ENCODE measurements around the gene BANP. TPM values are rescaled to one million over a fixed set of nuclear protein-coding genes. Genes with fewer than 3 reads are reported as not detected.
"Not testable (repeated sequence)": the region's sequence is repeated elsewhere in the genome, so short reads cannot be mapped to it uniquely, and the experiment has no call there.

BANP gene
- total and polyA plus RNA-seq, 2 experiments from 2014 or later = 22.8 to 23.8 TPM

GRCh38 chr16:87974178-87974577 lies 22.9 kb downstream of the BANP start:
- H3K36me3 ChIP-seq (replicated peaks; ENCODE audit: insufficient read depth, low read depth) = no peaks in the 10 kb centered on the region
- no peak overlapping the region for H3K27ac ChIP-seq
- no peak overlapping the region for H3K4me3 ChIP-seq
- WGBS (ENCODE audit: low lambda C conversion rate, missing lambda C conversion rate) = 86% methylated on average over 9 of the region's 9 CpGs
- TF ChIP-seq, protein P1, sequence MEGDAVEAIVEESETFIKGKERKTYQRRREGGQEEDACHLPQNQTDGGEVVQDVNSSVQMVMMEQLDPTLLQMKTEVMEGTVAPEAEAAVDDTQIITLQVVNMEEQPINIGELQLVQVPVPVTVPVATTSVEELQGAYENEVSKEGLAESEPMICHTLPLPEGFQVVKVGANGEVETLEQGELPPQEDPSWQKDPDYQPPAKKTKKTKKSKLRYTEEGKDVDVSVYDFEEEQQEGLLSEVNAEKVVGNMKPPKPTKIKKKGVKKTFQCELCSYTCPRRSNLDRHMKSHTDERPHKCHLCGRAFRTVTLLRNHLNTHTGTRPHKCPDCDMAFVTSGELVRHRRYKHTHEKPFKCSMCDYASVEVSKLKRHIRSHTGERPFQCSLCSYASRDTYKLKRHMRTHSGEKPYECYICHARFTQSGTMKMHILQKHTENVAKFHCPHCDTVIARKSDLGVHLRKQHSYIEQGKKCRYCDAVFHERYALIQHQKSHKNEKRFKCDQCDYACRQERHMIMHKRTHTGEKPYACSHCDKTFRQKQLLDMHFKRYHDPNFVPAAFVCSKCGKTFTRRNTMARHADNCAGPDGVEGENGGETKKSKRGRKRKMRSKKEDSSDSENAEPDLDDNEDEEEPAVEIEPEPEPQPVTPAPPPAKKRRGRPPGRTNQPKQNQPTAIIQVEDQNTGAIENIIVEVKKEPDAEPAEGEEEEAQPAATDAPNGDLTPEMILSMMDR (IDR thresholded peaks at IDR 0.05; ENCODE audit: poor library complexity) = no peak
- TF ChIP-seq EZH2 (IDR thresholded peaks at IDR 0.05; ENCODE audit: borderline replicate concordance) (no peak), EZH2phosphoT487 (IDR thresholded peaks at IDR 0.05; ENCODE audit: low read depth, severe bottlenecking, unreplicated experiment) (no peak)
- no peaks in the 10 kb centered on the region for H3K4me1 ChIP-seq (ENCODE audit: insufficient read depth)
- H2AFZ ChIP-seq = no peak overlapping the region
- H4K20me1 ChIP-seq (ENCODE audit: insufficient read depth, poor library complexity, severe bottlenecking) = no peaks in the 10 kb centered on the region
- H3K27me3 ChIP-seq = no peaks in the 10 kb centered on the region
- no peak for DNase-seq (ENCODE audit: low spot score)
- H3K9me2 ChIP-seq (replicated peaks; ENCODE audit: insufficient read depth) = no peaks in the 10 kb centered on the region
- H3K4me2 ChIP-seq = no peak overlapping the region
- peaks cover 54% of the 10 kb centered on the region for H3K79me2 ChIP-seq
- H3K9me3 ChIP-seq (ENCODE audit: low read depth) = peaks cover 11% of the 10 kb centered on the region

- Histone ChIP-seq H3K27me3 (no peaks in the 10 kb centered on the region), H2AFZ (no peak overlapping the region), H3K4me2 (no peak overlapping the region), H3K9me2 (replicated peaks; ENCODE audit: insufficient read depth) (no peaks in the 10 kb centered on the region), H3K36me3 (replicated peaks; ENCODE audit: insufficient read depth, low read depth) (no peaks in the 10 kb centered on the region), H3K9me3 (ENCODE audit: low read depth) (peaks cover 10% of the 10 kb centered on the region), H3K4me1 (ENCODE audit: insufficient read depth) (no peaks in the 10 kb centered on the region), H3K79me2 (peaks cover 37% of the 10 kb centered on the region), H4K20me1 (ENCODE audit: insufficient read depth, poor library complexity, severe bottlenecking) (no peaks in the 10 kb centered on the region), H3K4me3 (no peak overlapping the region), H3K27ac (no peak overlapping the region)
- no peak for DNase-seq (ENCODE audit: low spot score)
- WGBS (ENCODE audit: low lambda C conversion rate, missing lambda C conversion rate) = 84% methylated on average over 3 of the region's 3 CpGs
- TF ChIP-seq, protein P1 (IDR thresholded peaks at IDR 0.05; ENCODE audit: poor library complexity) = no peak
- TF ChIP-seq EZH2 (IDR thresholded peaks at IDR 0.05; ENCODE audit: borderline replicate concordance) (no peak), EZH2phosphoT487 (IDR thresholded peaks at IDR 0.05; ENCODE audit: low read depth, severe bottlenecking, unreplicated experiment) (no peak)
These were observed 25.4 kb downstream of the BANP start for GRCh38 chr16:87976665-87977064.

GRCh38 chr16:87978127-87978526 lies 26.9 kb downstream of the BANP start:
- Histone ChIP-seq H4K20me1 (ENCODE audit: insufficient read depth, poor library complexity, severe bottlenecking) (no peaks in the 10 kb centered on the region), H3K4me3 (no peak overlapping the region), H3K79me2 (peaks cover 23% of the 10 kb centered on the region), H3K4me2 (no peak overlapping the region), H2AFZ (no peak overlapping the region), H3K9me3 (ENCODE audit: low read depth) (no peaks in the 10 kb centered on the region), H3K36me3 (replicated peaks; ENCODE audit: insufficient read depth, low read depth) (no peaks in the 10 kb centered on the region), H3K9me2 (replicated peaks; ENCODE audit: insufficient read depth) (no peaks in the 10 kb centered on the region), H3K4me1 (ENCODE audit: insufficient read depth) (no peaks in the 10 kb centered on the region), H3K27ac (no peak overlapping the region), H3K27me3 (no peaks in the 10 kb centered on the region)
- no peak for DNase-seq (ENCODE audit: low spot score)
- TF ChIP-seq EZH2 (IDR thresholded peaks at IDR 0.05; ENCODE audit: borderline replicate concordance) (no peak), EZH2phosphoT487 (IDR thresholded peaks at IDR 0.05; ENCODE audit: low read depth, severe bottlenecking, unreplicated experiment) (no peak)
- TF ChIP-seq, protein P1 (IDR thresholded peaks at IDR 0.05; ENCODE audit: poor library complexity) = no peak
- WGBS (ENCODE audit: low lambda C conversion rate, missing lambda C conversion rate) = 79% methylated on average over 5 of the region's 5 CpGs

DNA sequence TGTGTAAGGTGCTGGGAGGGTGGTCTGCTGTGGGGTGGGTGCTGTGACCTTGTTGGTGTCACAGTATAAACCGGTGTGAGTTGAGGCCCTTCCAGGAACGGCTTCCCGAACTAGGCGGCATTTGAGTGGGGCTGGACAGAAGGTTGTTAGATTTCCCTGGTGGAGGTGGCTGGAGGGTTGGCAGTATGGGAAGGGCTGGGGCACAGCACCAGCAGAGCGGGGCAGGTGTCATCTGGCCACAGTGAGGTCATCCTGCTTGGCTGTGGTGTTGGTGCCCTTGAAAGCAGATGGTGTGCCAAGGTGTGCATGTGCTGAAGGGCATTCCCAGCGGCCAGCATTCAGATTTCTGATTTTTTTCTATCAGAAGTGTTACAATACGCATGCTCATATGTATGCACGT lies 28.1 kb downstream of the BANP start:
- no peak overlapping the region for H3K4me2 ChIP-seq
- no peak overlapping the region for H2AFZ ChIP-seq
- no peaks in the 10 kb centered on the region for H3K27me3 ChIP-seq
- no peaks in the 10 kb centered on the region for H3K36me3 ChIP-seq (replicated peaks; ENCODE audit: insufficient read depth, low read depth)
- H3K4me1 ChIP-seq (ENCODE audit: insufficient read depth) = no peaks in the 10 kb centered on the region
- peaks cover 11% of the 10 kb centered on the region for H3K79me2 ChIP-seq
- DNase-seq (ENCODE audit: low spot score) = no peak
- H3K9me2 ChIP-seq (replicated peaks; ENCODE audit: insufficient read depth) = no peaks in the 10 kb centered on the region
- H3K27ac ChIP-seq = no peak overlapping the region
- WGBS (ENCODE audit: low lambda C conversion rate, missing lambda C conversion rate) = 80% methylated on average over 8 of the region's 8 CpGs
- TF ChIP-seq EZH2 (IDR thresholded peaks at IDR 0.05; ENCODE audit: borderline replicate concordance) (no peak), EZH2phosphoT487 (IDR thresholded peaks at IDR 0.05; ENCODE audit: low read depth, severe bottlenecking, unreplicated experiment) (no peak)
- TF ChIP-seq, protein P1 (IDR thresholded peaks at IDR 0.05; ENCODE audit: poor library complexity) = no peak
- no peaks in the 10 kb centered on the region for H3K9me3 ChIP-seq (ENCODE audit: low read depth)
- no peaks in the 10 kb centered on the region for H4K20me1 ChIP-seq (ENCODE audit: insufficient read depth, poor library complexity, severe bottlenecking)
- no peak overlapping the region for H3K4me3 ChIP-seq

DNA sequence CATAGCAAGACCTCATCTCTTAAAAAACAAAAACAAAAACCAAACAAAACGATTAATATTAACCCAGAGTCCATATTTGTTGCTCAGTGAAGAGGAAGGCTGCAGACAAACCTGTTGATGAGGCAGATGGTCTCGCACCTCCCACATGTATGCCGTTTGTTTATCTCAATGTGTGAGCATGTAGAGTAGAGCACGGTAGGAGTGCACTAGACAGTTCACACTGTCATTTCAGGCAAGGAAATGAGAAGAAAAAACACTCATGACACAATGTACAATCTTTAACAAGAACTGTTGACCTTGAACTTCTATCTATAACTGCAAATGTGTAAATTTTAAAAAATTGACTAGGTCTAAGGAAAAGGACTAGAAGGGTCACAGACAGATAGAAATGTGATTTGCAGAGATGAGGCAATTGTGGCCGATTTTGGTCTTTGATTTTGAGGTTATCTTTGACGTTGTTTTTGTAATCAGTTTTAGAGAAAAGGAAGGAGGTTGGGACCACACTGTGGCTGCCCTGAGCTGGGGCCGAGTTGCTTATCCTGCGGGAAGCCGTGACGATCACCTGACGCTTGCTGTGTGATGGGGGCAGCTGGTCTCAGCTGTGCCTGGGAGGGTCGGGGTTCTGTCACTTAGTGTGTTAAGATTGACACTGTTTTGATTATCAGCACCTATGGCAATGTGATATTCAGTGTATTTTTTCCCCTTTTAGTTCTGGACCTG lies 28.8 kb downstream of the BANP start:
- DNase-seq (ENCODE audit: low spot score); H3K36me3 ChIP-seq (replicated peaks; ENCODE audit: insufficient read depth, low read depth); H3K27me3 ChIP-seq; H3K27ac ChIP-seq; H3K4me2 ChIP-seq; H2AFZ ChIP-seq; H3K4me1 ChIP-seq (ENCODE audit: insufficient read depth); H3K79me2 ChIP-seq; H3K9me2 ChIP-seq (replicated peaks; ENCODE audit: insufficient read depth); H4K20me1 ChIP-seq (ENCODE audit: insufficient read depth, poor library complexity, severe bottlenecking); H3K9me3 ChIP-seq (ENCODE audit: low read depth); H3K4me3 ChIP-seq: not testable (repeated sequence)
- WGBS (ENCODE audit: low lambda C conversion rate, missing lambda C conversion rate) = 88% methylated on average over 12 of the region's 12 CpGs
